Right renal cortex interstitium (tissue), 3 donors: ENCODE results near the gene HK2. TPM values are rescaled to one million over a fixed set of nuclear protein-coding genes. Genes with fewer than 3 reads are reported as not detected.
"Not testable (repeated sequence)": the region's sequence is repeated elsewhere in the genome, so short reads cannot be mapped to it uniquely, and the experiment has no call there.

Experiments used
- DNase-seq, 3 donors: peaks; one replicate each; pipeline ENCODE4 v3.0.0-alpha.2; 2013; ENCODE audit warnings: low read depth in 3 of 3, low spot score in 2 of 3
- polyA plus RNA-seq, 3 donors: library from polyadenylated mRNA; unstranded; fragments of 120-200 nt; gene quantifications; one replicate each; pipeline ENCODE4 v1.2.1, GENCODE V29; 2013; ENCODE audit not compliant: insufficient read length in 3 of 3

Gene HK2
- polyA plus RNA-seq, 3 donors, result 10.1 to 11.6 (median 10.6) TPM

GRCh38 chr2:74834792-74835755 lies 1.1 kb downstream of the HK2 start:
- peak in 1 of 3 donors; percentile 40 for DNase-seq

GRCh38 chr2:74835831-74836674 lies 2.1 kb downstream of the HK2 start:
- DNase-seq, result no peak

- no peak for DNase-seq
Measured at GRCh38 chr2:74836675-74837401, 2.9 kb downstream of the HK2 start.

GRCh38 chr2:74841641-74842040 lies 7.7 kb downstream of the HK2 start:
- no peak for DNase-seq

GRCh38 chr2:74843433-74843832 lies 9.5 kb downstream of the HK2 start:
- no peak for DNase-seq

- DNase-seq, result no peak
Measured at GRCh38 chr2:74843899-74844298, 10.0 kb downstream of the HK2 start.

GRCh38 chr2:74844752-74845151 lies 10.8 kb downstream of the HK2 start:
- no peak for DNase-seq

GRCh38 chr2:74845217-74845751 lies 11.4 kb downstream of the HK2 start:
- no peak for DNase-seq

- DNase-seq, result no peak
Measured at GRCh38 chr2:74845991-74846390, 12.1 kb downstream of the HK2 start.

GRCh38 chr2:74846481-74846880 lies 12.6 kb downstream of the HK2 start:
- no peak for DNase-seq

- DNase-seq, result no peak
Measured at GRCh38 chr2:74847070-74847858, 13.3 kb downstream of the HK2 start.

- no peak for DNase-seq
Measured at GRCh38 chr2:74849228-74849892, 15.4 kb downstream of the HK2 start.

GRCh38 chr2:74850496-74851190 lies 16.7 kb downstream of the HK2 start:
- DNase-seq, result no peak

- DNase-seq, result no peak
Measured at GRCh38 chr2:74851191-74851566, 17.3 kb downstream of the HK2 start.

GRCh38 chr2:74853360-74853759 lies 19.4 kb downstream of the HK2 start:
- DNase-seq, result not testable (repeated sequence)

GRCh38 chr2:74854401-74854800 lies 20.5 kb downstream of the HK2 start:
- no peak for DNase-seq

GRCh38 chr2:74855114-74855707 lies 21.3 kb downstream of the HK2 start:
- not testable (repeated sequence) for DNase-seq

GRCh38 chr2:74856004-74856578 lies 22.2 kb downstream of the HK2 start:
- no peak for DNase-seq
